Neural cell (in vitro differentiated cells): ENCODE data around the gene SLC22A6.

Source experiments
- EP300 ChIP-seq: fragments of 450-650 bp; conservative IDR thresholded peaks from 2 replicates; pipeline ENCODE4 v1.6.1; 2014; ENCODE audit warnings: antibody characterized with exemption, mild to moderate bottlenecking, moderate library complexity; ENCODE audit not compliant: poor library complexity, severe bottlenecking
- MXI1 ChIP-seq: fragments of 450-650 bp; conservative IDR thresholded peaks from 2 replicates; pipeline ENCODE4 v1.6.1; 2014; ENCODE audit warnings: antibody characterized with exemption, mild to moderate bottlenecking; ENCODE audit not compliant: poor library complexity, severe bottlenecking
- POLR2AphosphoS5 ChIP-seq: IDR thresholded peaks from 2 replicates; pipeline ENCODE4 v1.6.1; 2012
- RAD21 ChIP-seq: fragments of 450-650 bp; conservative IDR thresholded peaks from 2 replicates; pipeline ENCODE4 v1.6.1; 2014; ENCODE audit warnings: antibody characterized with exemption, mild to moderate bottlenecking, moderate library complexity
- REST ChIP-seq: IDR thresholded peaks from 2 replicates; pipeline ENCODE4 v1.6.1; 2012; ENCODE audit warnings: borderline replicate concordance
- SMC3 ChIP-seq: fragments of 450-650 bp; conservative IDR thresholded peaks from 2 replicates; pipeline ENCODE4 v1.6.1; 2014; ENCODE audit warnings: antibody characterized with exemption, mild to moderate bottlenecking, moderate library complexity; ENCODE audit not compliant: poor library complexity
- TAF1 ChIP-seq: IDR thresholded peaks from 2 replicates; pipeline ENCODE4 v1.6.1; 2012; ENCODE audit warnings: low read depth
- TF ChIP-seq, protein P1 (sequence below): fragments of 450-650 bp; IDR thresholded peaks from 2 replicates; pipeline ENCODE4 v1.5.1; 2014; ENCODE audit warnings: antibody characterized with exemption, mild to moderate bottlenecking, moderate library complexity; ENCODE audit not compliant: poor library complexity, severe bottlenecking

- no peak for TF ChIP-seq EP300
- TF ChIP-seq, protein P1, sequence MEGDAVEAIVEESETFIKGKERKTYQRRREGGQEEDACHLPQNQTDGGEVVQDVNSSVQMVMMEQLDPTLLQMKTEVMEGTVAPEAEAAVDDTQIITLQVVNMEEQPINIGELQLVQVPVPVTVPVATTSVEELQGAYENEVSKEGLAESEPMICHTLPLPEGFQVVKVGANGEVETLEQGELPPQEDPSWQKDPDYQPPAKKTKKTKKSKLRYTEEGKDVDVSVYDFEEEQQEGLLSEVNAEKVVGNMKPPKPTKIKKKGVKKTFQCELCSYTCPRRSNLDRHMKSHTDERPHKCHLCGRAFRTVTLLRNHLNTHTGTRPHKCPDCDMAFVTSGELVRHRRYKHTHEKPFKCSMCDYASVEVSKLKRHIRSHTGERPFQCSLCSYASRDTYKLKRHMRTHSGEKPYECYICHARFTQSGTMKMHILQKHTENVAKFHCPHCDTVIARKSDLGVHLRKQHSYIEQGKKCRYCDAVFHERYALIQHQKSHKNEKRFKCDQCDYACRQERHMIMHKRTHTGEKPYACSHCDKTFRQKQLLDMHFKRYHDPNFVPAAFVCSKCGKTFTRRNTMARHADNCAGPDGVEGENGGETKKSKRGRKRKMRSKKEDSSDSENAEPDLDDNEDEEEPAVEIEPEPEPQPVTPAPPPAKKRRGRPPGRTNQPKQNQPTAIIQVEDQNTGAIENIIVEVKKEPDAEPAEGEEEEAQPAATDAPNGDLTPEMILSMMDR, result no peak
- no peak for TF ChIP-seq POLR2AphosphoS5
- TF ChIP-seq REST, result no peak
- TF ChIP-seq RAD21, result no peak
- no peak for TF ChIP-seq MXI1
- no peak for TF ChIP-seq SMC3
- TF ChIP-seq TAF1, result no peak
These were observed 50.8 kb downstream of the SLC22A6 start for GRCh38 chr11:62933750-62934495.
